ENCODE results near the gene HMCN1. TPM values are rescaled to one million over a fixed set of nuclear protein-coding genes. Genes with fewer than 3 reads are reported as not detected.

HMCN1 gene
- total RNA-seq, 6 experiments from 2014 or later, result 4.7 to 7.5 (median 5.7) TPM

GRCh38 chr1:186055846-186056245 is 321.7 kb downstream of the HMCN1 start:
- intact Hi-C loops (cut with DNase I), result no loop called here
- Histone ChIP-seq H3K27ac (no peak overlapping the region), H3K4me1 (peaks cover 0 to 27% (median 13%) of the 10 kb centered on the region in 4 donors), H3K9me3 (no peaks in the 10 kb centered on the region), H3K4me3 (no peak overlapping the region), H3K27me3 (no peaks in the 10 kb centered on the region), H3K36me3 (no peaks in the 10 kb centered on the region)
- ATAC-seq (no peak), DNase-seq (no peak)
- 50% methylated on average over 2 of the region's 2 CpGs for WGBS (ENCODE audit: insufficient coverage, low coverage, low lambda C conversion rate, missing lambda C conversion rate)
- no peak for TF ChIP-seq POLR2A (IDR thresholded peaks at IDR 0.05)
- TF ChIP-seq, protein P1, sequence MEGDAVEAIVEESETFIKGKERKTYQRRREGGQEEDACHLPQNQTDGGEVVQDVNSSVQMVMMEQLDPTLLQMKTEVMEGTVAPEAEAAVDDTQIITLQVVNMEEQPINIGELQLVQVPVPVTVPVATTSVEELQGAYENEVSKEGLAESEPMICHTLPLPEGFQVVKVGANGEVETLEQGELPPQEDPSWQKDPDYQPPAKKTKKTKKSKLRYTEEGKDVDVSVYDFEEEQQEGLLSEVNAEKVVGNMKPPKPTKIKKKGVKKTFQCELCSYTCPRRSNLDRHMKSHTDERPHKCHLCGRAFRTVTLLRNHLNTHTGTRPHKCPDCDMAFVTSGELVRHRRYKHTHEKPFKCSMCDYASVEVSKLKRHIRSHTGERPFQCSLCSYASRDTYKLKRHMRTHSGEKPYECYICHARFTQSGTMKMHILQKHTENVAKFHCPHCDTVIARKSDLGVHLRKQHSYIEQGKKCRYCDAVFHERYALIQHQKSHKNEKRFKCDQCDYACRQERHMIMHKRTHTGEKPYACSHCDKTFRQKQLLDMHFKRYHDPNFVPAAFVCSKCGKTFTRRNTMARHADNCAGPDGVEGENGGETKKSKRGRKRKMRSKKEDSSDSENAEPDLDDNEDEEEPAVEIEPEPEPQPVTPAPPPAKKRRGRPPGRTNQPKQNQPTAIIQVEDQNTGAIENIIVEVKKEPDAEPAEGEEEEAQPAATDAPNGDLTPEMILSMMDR (IDR thresholded peaks at IDR 0.05), result no peak

DNA sequence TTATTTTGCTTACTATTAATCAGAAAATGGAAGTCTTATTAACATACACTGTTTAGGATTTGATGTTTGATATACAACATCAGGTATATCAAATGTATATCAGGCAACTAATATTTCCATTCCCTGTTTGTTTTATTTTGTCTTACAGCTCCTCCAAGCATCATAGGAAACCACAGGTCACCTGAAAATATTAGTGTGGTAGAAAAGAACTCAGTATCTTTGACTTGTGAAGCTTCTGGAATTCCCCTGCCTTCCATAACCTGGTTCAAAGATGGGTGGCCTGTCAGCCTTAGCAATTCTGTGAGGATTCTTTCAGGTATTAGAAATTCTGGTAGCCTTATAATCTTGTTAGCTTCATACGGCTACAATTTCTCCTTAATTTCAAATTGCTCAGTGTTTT is 322.9 kb downstream of the HMCN1 start:
- Histone ChIP-seq H3K27me3 (no peaks in the 10 kb centered on the region), H3K4me3 (no peak overlapping the region), H3K9me3 (no peaks in the 10 kb centered on the region), H3K36me3 (no peaks in the 10 kb centered on the region), H3K27ac (no peak overlapping the region), H3K4me1 (peaks cover 0 to 29% (median 13%) of the 10 kb centered on the region in 4 donors)
- DNase-seq (no peak), ATAC-seq (no peak)
- no peak for TF ChIP-seq POLR2A (IDR thresholded peaks at IDR 0.05)
- TF ChIP-seq, protein P1 (IDR thresholded peaks at IDR 0.05), result no peak
- WGBS (ENCODE audit: insufficient coverage, low coverage, low lambda C conversion rate, missing lambda C conversion rate), result 83% methylated on average over 1 of the region's 1 CpG
- intact Hi-C loops (cut with DNase I), result no loop called here

GRCh38 chr1:186059311-186059710 is 325.1 kb downstream of the HMCN1 start:
- ATAC-seq, result peak; percentile 87 to 93 (median 89)
- no peaks in the 10 kb centered on the region for H3K9me3 ChIP-seq
- peak in 1 of 3 donors; percentile 56 for DNase-seq
- WGBS (ENCODE audit: insufficient coverage, low coverage, low lambda C conversion rate, missing lambda C conversion rate), result 44% methylated on average over 1 of the region's 1 CpG
- TF ChIP-seq POLR2A (IDR thresholded peaks at IDR 0.05), result no peak
- TF ChIP-seq, protein P1 (IDR thresholded peaks at IDR 0.05), result no peak
- no peaks in the 10 kb centered on the region for H3K36me3 ChIP-seq
- peak overlapping the region; percentile 7 to 57 (median 7) for H3K27ac ChIP-seq
- no peaks in the 10 kb centered on the region for H3K27me3 ChIP-seq
- intact Hi-C loops (cut with DNase I), result no loop called here
- peaks cover 0 to 30% (median 11%) of the 10 kb centered on the region in 4 donors for H3K4me1 ChIP-seq
- H3K4me3 ChIP-seq, result no peak overlapping the region

DNA sequence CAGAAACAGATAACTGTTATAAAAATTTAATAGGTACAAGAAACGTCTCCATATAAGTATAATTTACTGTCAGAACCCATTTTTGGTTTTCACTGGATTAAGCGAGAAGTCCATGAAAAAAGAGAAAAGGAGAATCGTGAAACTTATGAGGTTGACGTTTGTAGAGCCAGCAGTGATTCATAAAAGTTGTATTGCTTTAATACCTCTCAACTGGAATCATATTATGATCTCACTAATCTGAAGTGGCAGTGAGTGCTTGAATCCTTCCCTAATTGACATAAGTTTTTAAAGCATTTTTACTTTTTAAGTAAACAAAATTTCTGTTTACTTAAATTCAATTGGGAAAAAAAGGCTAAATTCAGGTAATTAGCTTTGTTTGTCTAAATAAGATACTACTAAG is 325.6 kb downstream of the HMCN1 start:
- no peaks in the 10 kb centered on the region for H3K9me3 ChIP-seq
- H3K4me3 ChIP-seq, result no peak overlapping the region
- peak overlapping the region; percentile 7 to 57 (median 7) for H3K27ac ChIP-seq
- no peaks in the 10 kb centered on the region for H3K36me3 ChIP-seq
- WGBS (ENCODE audit: insufficient coverage, low coverage, low lambda C conversion rate, missing lambda C conversion rate), result 39% methylated on average over 4 of the region's 4 CpGs
- intact Hi-C loops (cut with DNase I), result no loop called here
- H3K4me1 ChIP-seq, result peaks cover 0 to 30% (median 11%) of the 10 kb centered on the region in 4 donors
- TF ChIP-seq, protein P1 (IDR thresholded peaks at IDR 0.05), result no peak
- no peak for TF ChIP-seq POLR2A (IDR thresholded peaks at IDR 0.05)
- ATAC-seq (peak in 2 of 4 donors; percentile 31 to 33), DNase-seq (no peak)
- no peaks in the 10 kb centered on the region for H3K27me3 ChIP-seq

DNA sequence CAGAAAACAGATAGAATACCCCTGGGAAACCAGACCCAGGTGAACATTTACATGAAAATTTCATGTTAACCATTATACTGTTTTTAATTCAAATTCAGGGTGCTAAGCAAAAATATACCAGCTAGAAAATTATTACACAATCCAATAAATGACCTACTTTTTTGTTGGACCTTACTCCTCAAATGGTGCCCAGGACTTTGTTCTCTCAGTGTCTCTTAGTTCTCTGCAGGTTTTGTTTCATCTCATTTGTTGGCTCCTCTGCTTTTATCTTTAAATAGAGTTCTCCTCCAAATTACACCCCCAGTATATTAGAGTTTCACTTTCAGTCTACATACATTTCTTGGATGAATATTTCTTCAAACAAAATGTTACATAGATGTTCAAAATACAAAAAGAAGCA is 326.0 kb downstream of the HMCN1 start:
- peaks cover 0 to 30% (median 11%) of the 10 kb centered on the region in 4 donors for H3K4me1 ChIP-seq
- peak overlapping the region in 2 of 3 donors; percentile 7 to 57 for H3K27ac ChIP-seq
- ATAC-seq, result peak; percentile 53 to 84 (median 58)
- intact Hi-C loops (cut with DNase I), result no loop called here
- no peak for TF ChIP-seq POLR2A (IDR thresholded peaks at IDR 0.05)
- TF ChIP-seq, protein P1 (IDR thresholded peaks at IDR 0.05), result no peak
- DNase-seq, result no peak
- H3K9me3 ChIP-seq, result no peaks in the 10 kb centered on the region
- no peaks in the 10 kb centered on the region for H3K27me3 ChIP-seq
- H3K36me3 ChIP-seq, result no peaks in the 10 kb centered on the region
- peak overlapping the region in 1 of 3 donors; percentile 2 for H3K4me3 ChIP-seq

All from right lobe of liver (tissue), 6 donors.